ENCODE results near the gene NUP98.

Gene NUP98

GRCh38 chr11:3830730-3831129 lies 33.4 kb upstream of the NUP98 start:
- Histone ChIP-seq H3K27me3 (no peaks in the 10 kb centered on the region), H3K36me3 (no peaks in the 10 kb centered on the region), H3K9me3 (no peaks in the 10 kb centered on the region), H3K4me1 (no peaks in the 10 kb centered on the region), H3K4me3 (ENCODE audit: low read depth, low read length) (no peak overlapping the region)
- no peak for DNase-seq
- TF ChIP-seq, protein P1, sequence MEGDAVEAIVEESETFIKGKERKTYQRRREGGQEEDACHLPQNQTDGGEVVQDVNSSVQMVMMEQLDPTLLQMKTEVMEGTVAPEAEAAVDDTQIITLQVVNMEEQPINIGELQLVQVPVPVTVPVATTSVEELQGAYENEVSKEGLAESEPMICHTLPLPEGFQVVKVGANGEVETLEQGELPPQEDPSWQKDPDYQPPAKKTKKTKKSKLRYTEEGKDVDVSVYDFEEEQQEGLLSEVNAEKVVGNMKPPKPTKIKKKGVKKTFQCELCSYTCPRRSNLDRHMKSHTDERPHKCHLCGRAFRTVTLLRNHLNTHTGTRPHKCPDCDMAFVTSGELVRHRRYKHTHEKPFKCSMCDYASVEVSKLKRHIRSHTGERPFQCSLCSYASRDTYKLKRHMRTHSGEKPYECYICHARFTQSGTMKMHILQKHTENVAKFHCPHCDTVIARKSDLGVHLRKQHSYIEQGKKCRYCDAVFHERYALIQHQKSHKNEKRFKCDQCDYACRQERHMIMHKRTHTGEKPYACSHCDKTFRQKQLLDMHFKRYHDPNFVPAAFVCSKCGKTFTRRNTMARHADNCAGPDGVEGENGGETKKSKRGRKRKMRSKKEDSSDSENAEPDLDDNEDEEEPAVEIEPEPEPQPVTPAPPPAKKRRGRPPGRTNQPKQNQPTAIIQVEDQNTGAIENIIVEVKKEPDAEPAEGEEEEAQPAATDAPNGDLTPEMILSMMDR (IDR thresholded peaks at IDR 0.05; ENCODE audit: low read depth, low read length) = no peak

- H3K36me3 ChIP-seq = no peaks in the 10 kb centered on the region
Observed at GRCh38 chr11:3830088-3830487, 32.7 kb upstream of the NUP98 start.

GRCh38 chr11:3827434-3828186 lies 30.3 kb upstream of the NUP98 start:
- TF ChIP-seq, protein P1 (IDR thresholded peaks at IDR 0.05; ENCODE audit: low read depth, low read length) = no peak
- Histone ChIP-seq H3K9me3 (no peaks in the 10 kb centered on the region), H3K36me3 (no peaks in the 10 kb centered on the region), H3K4me3 (ENCODE audit: low read depth, low read length) (no peak overlapping the region), H3K27me3 (no peaks in the 10 kb centered on the region), H3K4me1 (no peaks in the 10 kb centered on the region)
- no peak for DNase-seq

More at GRCh38 chr11:3830088-3830487, 32.7 kb upstream of the NUP98 start:
- no peaks in the 10 kb centered on the region for H3K9me3 ChIP-seq
- DNase-seq = no peak
- TF ChIP-seq, protein P1 (IDR thresholded peaks at IDR 0.05; ENCODE audit: low read depth, low read length) = no peak
- H3K4me1 ChIP-seq = no peaks in the 10 kb centered on the region
- H3K4me3 ChIP-seq (ENCODE audit: low read depth, low read length) = no peak overlapping the region
- no peaks in the 10 kb centered on the region for H3K27me3 ChIP-seq

DNA sequence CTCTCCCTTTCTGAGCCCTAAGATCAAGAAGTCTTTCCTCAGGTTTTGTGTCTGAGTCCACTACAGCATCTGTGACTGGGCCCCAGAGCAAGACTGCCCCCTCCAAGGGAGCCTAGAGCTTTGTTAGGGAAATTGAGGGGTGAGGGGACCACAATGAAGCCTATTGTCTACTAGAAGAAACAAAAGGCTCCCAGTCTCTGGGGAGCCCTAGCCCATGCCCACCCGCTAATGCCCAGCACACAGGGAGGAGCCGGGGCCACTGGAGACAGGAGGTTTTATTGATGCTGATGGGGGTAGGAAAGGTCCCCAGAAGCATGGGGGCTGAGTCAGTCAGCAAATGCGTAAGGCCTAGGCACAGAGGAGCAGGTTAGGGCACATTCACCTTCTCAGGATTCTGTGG lies 29.4 kb upstream of the NUP98 start:
- Histone ChIP-seq H3K4me1 (no peaks in the 10 kb centered on the region), H3K4me3 (ENCODE audit: low read depth, low read length) (no peak overlapping the region), H3K9me3 (no peaks in the 10 kb centered on the region), H3K27me3 (no peaks in the 10 kb centered on the region), H3K36me3 (no peaks in the 10 kb centered on the region)
- TF ChIP-seq, protein P1 (IDR thresholded peaks at IDR 0.05; ENCODE audit: low read depth, low read length) = no peak
- no peak for DNase-seq

DNA sequence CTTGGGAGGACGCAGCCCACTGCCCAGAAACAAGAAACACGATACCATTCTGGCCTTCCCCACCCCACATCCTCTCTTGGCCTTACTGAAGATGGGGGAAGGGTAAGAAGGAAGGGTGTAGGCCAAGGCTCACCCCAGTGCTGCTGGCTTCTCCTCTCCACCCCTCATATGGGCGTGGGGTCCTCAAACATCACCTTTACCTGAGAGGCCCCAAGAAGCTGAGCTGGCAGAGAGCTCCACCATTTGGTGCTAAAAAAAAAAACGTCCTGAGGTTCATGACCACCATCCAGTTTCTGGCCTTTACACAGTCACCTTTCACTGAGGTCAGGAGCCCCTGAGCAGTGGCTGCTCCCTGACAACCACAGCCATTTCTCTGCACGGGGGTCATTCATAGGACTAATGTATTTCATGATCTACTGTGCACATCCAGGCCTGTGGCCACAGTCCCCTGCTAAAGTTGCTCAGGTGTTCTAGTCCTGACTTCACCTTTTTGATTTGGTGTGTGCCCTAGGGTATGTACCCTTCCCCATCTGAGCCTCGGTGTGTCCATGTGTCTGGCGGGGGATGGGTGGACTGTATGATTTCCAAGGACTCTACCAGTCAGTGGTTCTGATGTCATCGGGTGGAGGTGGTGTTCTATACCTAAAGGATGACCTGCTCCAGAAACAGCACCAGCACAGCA lies 28.3 kb upstream of the NUP98 start:
- Histone ChIP-seq H3K27me3 (no peaks in the 10 kb centered on the region), H3K4me1 (no peaks in the 10 kb centered on the region), H3K36me3 (no peaks in the 10 kb centered on the region), H3K4me3 (ENCODE audit: low read depth, low read length) (no peak overlapping the region), H3K9me3 (no peaks in the 10 kb centered on the region)
- DNase-seq = no peak
- TF ChIP-seq, protein P1 (IDR thresholded peaks at IDR 0.05; ENCODE audit: low read depth, low read length) = no peak

Measured in BE2C (cell line).